OCI-M1 (cell line): ENCODE measurements around the gene INMT.

Source experiments
- DNase-seq: peaks from one replicate; lab custom pipeline; 2025; lab: John Stamatoyannopoulos, UW

Gene INMT

DNA sequence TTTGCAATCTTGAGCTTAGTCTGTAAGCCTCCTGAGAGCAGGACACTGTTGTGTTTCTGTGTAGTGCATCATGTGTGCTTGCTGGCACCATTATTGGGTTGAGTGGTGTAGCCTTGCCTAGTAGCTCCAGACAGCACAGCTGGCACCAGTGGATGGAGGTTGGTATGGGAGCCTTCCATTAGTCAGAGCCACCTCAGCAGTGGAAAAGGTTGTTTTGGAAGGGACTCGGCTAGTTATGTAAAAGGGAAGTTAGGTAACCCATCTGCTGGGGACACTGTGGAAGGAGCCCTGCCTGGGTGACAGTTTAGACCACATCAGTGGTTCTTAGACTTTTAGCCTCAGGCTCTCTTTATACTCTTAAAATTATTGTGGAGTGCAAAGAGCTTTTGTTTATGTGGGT, 35.6 kb downstream of the INMT start:
- DNase-seq = peak; percentile 59

DNA sequence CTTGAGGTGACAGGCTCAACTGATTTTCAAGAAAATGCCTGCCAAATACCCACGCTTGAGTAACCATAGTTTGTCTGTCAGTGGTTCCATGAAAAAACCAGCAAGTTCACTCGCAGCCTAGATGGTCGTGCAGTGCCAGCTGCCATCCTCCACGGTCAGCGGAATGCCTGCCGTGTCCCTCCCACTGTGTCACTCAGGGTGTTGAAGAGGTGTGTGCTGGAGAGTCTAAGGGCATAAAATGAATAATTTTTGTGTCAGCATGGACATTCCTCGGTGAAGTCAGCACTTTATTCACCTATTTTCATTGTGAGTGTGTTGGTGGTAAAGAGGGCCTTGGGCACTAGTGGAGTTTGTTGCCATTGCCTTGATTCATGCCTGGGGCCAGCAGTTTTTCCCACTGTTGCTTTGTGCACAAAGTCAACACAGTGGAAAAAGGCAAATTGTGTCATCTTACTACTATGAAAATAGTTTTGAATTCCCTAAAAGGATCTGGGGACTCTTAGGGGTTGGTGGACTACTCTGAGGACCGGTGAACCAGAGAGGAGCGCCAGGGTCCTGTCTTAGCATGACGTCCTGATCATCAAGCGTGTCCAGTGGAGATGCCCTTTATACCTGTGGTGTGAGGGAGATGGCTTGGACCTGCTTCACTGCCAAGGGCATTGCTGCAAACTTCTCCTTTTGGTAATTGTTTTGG, 36.9 kb downstream of the INMT start:
- DNase-seq = no peak

DNA sequence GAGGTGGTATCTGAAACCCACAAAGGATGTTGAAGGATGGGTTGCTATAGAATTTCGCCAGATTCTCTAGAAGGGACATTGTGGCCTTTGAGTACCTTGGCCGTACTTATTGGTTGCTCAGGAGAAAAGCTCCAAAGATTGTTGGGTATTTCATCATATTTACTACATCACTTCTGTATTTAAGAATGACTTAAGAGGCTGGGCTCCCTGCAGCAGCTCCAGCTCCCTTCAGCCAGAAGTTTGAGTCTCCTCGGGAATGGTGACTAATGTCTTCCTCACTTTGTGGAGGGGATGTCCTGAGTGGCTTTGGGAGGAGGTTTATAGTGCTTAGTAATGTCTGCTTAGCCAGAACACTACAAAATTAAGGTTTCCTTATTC, 37.4 kb downstream of the INMT start:
- peak; percentile 34 for DNase-seq

DNA sequence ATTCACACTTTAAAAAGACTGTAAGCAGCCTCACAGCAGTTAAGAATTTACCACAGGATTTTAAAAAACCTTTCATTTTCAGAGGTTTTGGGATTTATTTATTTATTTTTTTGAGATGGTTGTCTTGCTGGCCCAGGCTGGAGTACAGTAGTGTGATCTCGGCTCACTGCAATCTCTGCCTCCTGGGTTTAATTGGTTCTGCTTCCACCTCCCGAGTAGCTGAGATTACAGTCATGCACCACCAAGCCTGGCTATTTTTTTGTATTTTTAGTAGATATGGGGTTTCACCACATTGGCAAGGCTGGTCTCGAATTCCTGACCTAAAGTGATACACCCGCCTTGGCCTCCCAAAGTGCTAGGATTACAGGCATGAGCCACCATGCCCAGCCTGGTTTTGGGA, 38.4 kb downstream of the INMT start:
- no peak for DNase-seq

DNA sequence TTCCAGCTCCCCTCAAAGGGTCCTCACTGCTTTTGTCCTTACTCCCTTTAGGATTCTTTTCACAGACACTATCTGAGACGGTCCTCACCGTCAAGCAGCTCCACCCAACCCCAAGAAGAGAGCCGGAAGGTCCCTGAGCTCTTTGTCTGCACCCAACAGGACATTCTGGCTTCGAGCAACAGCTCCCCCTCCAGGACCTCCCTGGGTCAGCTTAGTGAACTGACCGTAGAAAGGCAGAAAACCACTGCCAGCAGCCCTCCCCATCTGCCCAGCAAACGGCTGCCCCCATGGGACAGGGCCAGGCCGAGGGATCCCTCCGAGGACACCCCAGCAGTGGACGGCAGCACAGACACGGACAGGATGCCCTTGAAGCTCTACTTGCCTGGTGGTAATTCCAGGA, 39.2 kb downstream of the INMT start:
- peak; percentile 12 for DNase-seq

DNA sequence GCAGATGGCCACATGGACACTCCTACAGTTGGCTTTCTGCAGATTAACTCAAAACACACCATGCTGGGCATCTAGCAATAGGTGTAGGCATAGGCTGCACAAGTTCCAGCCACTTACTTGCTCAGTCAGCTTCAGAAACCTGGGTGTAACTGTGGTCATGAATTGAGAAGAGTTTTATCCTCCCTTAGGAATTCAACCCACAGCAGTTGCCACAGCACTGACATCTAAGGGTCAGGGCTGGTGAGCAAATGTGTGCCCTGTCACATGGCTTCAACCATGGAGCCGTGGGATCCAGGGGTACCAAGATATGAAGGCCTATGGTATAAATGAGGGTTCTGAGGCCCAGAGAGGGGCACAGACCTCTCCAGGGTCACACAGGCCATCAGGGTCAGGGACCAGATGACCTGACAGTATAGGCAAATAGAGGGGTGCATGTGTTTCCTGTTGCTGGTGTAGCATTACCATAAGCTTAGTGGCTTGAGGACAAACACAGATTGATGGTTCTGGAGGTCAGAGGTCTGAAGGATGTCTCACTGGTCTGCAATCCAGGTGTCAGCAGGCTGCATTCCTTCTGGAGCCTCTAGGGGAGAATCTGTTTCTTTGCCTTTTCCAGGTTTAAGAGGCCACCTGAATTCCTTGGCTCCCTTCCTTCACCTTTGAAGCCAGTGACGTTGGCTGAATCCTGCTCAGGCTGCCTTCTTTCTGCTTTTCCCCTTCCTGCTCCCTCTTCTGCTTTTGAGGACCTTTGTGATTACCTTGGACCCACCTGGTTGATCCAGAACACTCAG, 43.4 kb downstream of the INMT start:
- no peak for DNase-seq

DNA sequence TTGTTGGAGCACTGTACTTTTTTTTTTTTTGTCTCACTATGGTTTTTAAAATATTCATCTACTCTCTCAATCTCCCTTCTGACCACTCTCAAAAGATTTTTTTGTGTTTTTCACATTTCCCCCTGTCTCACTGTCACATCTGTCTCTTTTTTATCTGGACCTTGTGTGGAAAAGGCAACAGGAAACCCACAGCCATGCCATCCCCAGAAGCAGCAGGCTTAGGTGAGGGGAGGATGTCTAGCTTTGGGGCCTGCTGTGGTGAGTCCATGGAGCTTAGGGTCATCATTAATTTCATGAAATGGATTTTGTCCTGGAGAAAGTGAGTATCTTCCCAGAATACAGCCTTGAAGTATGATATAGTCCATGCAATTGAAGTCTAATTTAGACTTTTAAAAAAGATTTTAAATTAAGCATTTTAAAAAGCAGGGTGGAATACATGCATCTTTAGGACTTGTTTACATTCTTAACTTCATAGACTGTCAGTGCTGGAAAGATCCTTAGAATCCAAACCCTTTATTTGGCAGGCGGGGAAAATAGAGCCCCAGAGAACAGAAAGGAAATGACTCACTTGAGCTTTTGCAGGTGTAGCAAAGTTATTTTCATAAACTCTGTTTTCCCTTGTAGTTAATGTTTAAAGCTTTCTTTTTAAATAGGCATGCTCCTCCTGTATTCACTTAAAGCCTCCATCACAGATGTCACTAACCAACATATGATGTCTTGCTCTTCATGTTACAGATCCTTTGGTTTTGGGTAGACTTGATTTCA, 44.4 kb downstream of the INMT start:
- DNase-seq = no peak

DNA sequence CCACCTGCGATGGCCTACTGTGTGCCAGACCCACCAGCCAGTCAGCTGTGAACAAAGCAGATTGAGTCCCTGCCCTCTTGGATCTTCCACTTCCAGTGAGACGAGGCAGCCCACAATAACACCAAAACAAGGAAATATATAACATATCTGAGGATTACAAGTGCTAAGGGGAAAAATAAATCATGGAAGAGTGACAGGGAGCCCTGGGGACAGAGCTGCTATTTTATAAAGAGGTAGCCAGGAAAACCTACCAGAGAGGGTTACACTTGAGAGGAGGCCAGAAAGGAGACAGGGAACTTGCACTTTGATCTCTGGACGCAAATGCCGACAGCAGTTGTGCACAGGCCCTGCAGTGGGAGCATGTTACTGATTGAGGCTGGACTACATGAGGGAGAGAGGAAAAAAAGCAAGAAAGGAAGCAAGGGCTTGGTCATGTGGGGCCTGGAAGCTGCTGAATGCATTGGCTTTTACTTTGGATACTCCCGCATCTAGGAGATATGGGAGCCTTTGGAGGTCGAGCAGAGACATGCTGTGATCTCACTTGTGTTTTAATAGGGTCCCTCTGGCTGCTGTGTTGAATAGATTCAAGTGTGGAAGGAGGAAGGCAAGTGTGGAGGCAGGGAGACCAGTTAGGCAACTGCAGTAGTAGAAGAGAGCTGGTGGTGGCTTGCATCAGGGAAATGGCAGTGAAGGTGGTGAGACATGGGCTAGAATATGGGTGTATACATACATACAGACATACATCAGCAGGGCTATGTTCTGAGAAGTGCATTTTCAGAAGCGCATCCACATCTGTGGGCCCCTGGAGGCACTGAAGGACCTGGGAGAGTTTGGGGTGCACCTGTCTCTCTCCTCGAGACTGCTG, 45.5 kb downstream of the INMT start:
- no peak for DNase-seq

DNA sequence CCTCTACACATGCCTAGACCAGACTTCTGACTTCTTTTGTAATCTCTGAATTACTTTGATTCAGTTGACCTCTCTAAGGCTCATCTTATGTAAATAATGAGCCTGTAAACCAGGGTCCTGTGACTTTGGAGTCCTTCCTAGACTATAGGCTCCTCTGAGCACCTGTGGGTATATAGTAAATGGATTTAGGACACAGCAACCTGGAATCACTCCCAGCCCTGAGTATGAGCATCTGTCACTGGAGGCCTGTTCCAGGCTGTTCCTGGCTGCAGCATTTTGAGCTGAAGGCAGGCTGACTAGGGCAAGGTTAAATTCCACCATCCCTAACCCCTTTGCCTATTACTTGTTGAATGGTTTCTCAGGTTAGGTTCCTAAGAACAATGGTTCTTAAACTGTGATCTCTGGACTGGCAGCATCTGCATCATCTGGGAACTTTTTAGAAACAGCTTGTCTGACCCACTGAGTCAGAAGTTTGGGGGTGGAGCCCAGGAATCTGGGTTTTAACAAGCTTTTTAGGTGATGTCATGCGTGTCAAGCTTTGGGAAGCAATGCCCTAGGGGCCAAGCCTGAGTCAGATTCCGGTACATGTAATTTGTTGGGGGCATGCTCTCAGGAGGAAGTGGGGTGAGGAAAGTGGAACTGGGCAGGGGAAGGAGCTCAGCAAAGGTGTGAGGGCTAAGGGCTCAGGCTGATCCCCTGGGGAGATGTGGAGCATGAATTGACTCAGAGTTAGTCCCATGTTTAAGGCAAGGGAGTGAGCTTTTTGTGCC, 47.5 kb downstream of the INMT start:
- no peak for DNase-seq

DNA sequence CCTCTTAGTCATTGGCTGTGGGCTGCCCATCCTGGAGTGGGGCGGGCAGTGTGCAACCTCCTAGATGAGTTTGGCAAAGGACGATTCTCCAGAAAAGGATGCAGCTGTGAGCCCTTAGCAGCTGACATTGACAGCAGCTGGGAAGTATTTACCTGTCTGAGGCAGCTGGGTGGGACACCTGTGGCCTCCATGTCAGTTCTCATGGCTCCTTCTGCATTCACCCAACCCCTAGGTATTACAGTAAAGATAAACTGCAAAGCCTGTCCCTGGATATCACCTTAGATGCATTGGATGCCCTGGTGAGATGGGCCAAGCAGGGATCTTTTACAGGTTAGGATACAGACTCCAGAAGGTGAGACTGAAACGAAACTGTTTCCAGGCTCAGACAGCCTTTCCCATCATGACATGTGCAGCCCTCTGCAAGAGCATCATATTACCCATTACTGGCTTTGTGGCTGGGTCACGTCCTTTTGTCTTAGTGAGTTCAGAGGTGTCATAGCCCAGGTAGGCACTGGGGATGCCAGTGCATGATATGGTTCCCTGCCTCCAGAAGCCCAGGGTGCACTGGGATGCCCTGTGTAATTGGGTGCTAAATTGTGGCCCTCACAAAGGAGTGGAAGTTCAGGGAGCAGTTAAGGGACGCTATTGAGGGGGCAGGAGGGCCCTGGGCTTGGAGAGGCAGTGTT, 48.2 kb downstream of the INMT start:
- DNase-seq = no peak

DNA sequence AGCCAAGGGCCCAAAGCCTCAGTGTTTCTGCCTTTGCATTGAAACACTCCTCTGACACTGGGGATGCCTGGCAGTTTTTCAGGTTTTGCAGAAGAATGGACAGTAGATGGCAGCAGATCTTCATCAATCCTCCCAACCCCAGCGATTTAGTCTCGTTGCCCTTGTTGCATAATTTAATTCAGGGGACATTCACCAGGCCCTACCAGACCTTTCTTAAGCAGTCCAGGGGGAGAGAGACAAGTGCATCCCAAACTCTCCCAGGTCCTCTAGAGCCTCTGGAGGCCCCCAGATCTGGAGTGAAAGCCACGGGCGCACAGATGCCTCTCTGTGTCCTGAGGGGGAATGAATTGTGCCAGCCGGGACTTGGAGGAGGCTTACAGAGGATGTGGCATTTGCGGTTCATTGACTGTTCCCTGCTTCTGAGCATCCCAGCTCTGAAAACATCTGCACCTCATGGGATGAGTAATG, 48.9 kb downstream of the INMT start:
- peak; percentile 79 for DNase-seq

DNA sequence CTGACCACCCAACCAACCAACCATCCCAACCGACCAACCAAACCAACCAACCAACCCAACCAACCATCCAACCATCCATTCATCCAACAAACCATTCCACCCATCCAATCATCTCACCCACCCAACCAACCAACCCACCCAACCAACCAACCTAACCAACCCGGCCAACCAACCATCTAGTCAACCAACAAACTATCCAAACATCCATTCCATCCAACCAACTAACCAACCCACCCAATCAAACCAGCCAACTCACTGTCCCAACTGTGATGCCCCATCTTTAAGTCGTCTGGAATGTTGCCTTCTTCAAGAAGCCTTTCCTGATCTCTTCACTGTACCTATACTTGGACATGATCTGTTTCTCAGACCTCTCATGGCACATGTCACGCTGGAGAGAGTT, 50.9 kb downstream of the INMT start:
- no peak for DNase-seq

DNA sequence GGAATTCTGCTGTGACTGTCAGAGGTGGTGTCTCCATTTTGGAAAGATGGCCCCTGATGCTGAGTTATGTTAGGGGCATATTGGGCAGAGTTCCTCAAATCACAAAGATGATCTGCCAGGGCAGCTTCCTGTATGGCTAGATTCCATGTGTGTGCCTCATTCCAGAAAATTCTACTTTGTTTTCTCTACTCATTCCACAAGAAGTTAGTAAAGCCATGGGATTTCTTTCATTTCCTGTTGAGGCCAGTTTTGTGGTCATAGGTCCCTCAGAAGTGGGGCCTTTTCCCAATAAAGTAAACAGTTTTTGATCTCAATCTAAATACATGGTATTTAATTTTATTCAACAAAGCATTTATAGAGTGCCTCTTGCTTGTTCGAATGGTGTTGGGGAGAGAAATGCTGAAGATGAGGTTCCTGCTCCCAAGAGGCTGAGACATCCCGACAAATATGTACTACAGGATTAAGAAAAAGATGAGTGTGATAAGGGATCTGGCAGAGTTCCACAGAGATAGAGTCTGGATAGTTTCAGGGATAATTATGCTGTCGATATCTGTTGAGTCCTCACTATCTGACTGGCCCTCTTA, 52.2 kb downstream of the INMT start:
- no peak for DNase-seq

DNA sequence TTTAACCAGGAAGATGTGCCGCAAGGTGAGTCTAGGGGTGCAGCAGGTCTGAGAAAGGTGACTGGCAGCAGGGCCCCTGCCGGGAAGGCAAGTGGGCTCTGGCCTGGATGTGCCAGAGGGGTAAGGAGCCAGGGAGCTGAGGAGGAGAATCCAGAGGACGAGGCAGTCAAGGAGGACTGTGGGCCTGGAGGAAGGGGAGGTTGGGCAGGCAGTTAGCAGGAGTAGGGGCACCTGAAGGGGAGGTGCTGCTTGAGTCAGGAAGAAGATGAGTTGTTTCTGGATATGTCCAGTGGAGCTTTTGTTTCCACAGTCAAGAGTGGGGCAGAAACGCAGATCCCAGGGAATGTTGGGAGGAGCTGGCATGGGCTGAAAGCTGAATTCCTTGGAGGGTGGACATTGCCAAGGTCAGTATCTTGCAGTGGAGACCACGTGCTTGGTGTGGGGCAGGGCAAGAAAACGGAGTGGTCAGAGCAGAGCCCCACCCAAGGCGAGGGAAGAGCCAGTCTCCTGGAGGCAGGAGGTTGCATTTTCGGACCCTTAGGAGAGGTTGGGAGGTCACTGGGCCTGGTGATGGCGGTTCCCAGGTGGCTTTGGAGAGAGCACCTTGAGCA, 53.3 kb downstream of the INMT start:
- no peak for DNase-seq

DNA sequence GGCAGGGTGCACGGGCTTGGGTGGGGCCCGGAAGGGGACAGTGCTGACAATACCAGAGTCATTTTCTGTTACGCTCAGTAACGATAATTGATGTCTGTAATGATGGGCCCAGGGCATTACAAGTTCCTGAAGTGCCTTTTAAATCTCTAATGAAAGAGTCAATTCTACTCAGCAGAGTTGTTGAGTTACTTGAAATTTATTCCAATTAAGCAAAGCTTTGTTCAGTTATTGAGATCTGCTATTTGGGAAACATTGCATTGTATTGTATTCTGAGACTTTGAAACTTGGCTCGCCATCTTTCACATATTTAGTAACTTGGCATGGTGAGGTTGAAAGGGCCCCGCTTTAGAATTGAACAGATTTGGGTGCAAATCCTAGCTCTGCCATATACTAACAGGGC, 54.0 kb downstream of the INMT start:
- DNase-seq = no peak
